H9 (cell line): ENCODE results near the gene GFRA1. TPM values are rescaled to one million over a fixed set of nuclear protein-coding genes. Genes with fewer than 3 reads are reported as not detected.

Experiments used
- DNase-seq: peaks from one replicate; pipeline ENCODE4 v3.0.0-alpha.2; 2017
- H2AFZ ChIP-seq: one replicate; pipeline ENCODE4 v1.6.1; 2013; ENCODE audit warnings: mild to moderate bottlenecking, low read length, control low read depth, moderate library complexity
- H2AK5ac ChIP-seq: 2 replicates; pipeline ENCODE4 v1.6.1; 2013; ENCODE audit warnings: low read length, control low read depth, mixed read lengths; ENCODE audit not compliant: insufficient read length
- H2BK120ac ChIP-seq: one replicate; pipeline ENCODE4 v1.6.1; 2013; ENCODE audit warnings: low read depth, mild to moderate bottlenecking, low read length, control low read depth, inconsistent platforms; ENCODE audit not compliant: poor library complexity, severe bottlenecking
- H2BK12ac ChIP-seq: 2 replicates; pipeline ENCODE4 v1.6.1; 2013; ENCODE audit warnings: low read length, control low read depth, mixed read lengths, low read depth; ENCODE audit not compliant: insufficient read length
- H2BK15ac ChIP-seq: 2 replicates; pipeline ENCODE4 v1.6.1; 2013; ENCODE audit warnings: low read depth, low read length, control low read depth
- H2BK20ac ChIP-seq: one replicate; pipeline ENCODE4 v1.6.1; 2013; ENCODE audit warnings: low read depth, mild to moderate bottlenecking, low read length, control low read depth, inconsistent platforms; ENCODE audit not compliant: poor library complexity, severe bottlenecking
- H2BK5ac ChIP-seq: 2 replicates; pipeline ENCODE4 v1.6.1; 2013; ENCODE audit warnings: low read length, control low read depth, mixed read lengths; ENCODE audit not compliant: insufficient read length
- H3K14ac ChIP-seq: 2 replicates; pipeline ENCODE4 v1.6.1; 2013; ENCODE audit warnings: low read length, control low read depth; ENCODE audit not compliant: insufficient read depth
- H3K18ac ChIP-seq: 2 replicates; pipeline ENCODE4 v1.6.1; 2013; ENCODE audit warnings: low read depth, mild to moderate bottlenecking, mixed read lengths, low read length, control low read depth; ENCODE audit not compliant: insufficient read length
- H3K23ac ChIP-seq: 2 replicates; pipeline ENCODE4 v1.6.1; 2013; ENCODE audit warnings: low read length, control low read depth, mixed read lengths, low read depth; ENCODE audit not compliant: insufficient read length
- H3K23me2 ChIP-seq: 2 replicates; pipeline ENCODE4 v1.6.1; 2013; ENCODE audit warnings: low read depth, mild to moderate bottlenecking, mixed read lengths, low read length, control low read depth; ENCODE audit not compliant: insufficient read length, poor library complexity, severe bottlenecking
- H3K27ac ChIP-seq: 2 replicates; pipeline ENCODE4 v1.5.1; 2013; ENCODE audit warnings: low read length, control low read depth, mixed read lengths, low read depth; ENCODE audit not compliant: insufficient read length
- H3K27me3 ChIP-seq: 2 replicates; pipeline ENCODE4 v1.6.1; 2013; ENCODE audit warnings: low read length, control low read depth, inconsistent platforms; ENCODE audit not compliant: insufficient read depth
- H3K4ac ChIP-seq: 2 replicates; pipeline ENCODE4 v1.6.1; 2013; ENCODE audit warnings: low read depth, mild to moderate bottlenecking, control low read depth, inconsistent platforms, low read length, moderate library complexity
- H3K4me1 ChIP-seq: 2 replicates; pipeline ENCODE4 v1.6.1; 2013; ENCODE audit warnings: low read length, control low read depth, inconsistent platforms; ENCODE audit not compliant: insufficient read depth
- H3K4me2 ChIP-seq: 2 replicates; pipeline ENCODE4 v1.6.1; 2013; ENCODE audit warnings: low read length, control low read depth, mixed read lengths; ENCODE audit not compliant: insufficient read length, insufficient read depth
- H3K56ac ChIP-seq: 2 replicates; pipeline ENCODE4 v1.6.1; 2013; ENCODE audit warnings: low read depth, mild to moderate bottlenecking, mixed read lengths, low read length, control low read depth; ENCODE audit not compliant: insufficient read length
- H3K79me1 ChIP-seq: 2 replicates; pipeline ENCODE4 v1.6.1; 2013; ENCODE audit warnings: low read depth, mild to moderate bottlenecking, moderate library complexity, low read length, control low read depth, inconsistent platforms; ENCODE audit not compliant: insufficient read depth, poor library complexity, severe bottlenecking
- H3K79me2 ChIP-seq: 2 replicates; pipeline ENCODE4 v1.6.1; 2013; ENCODE audit warnings: low read length, control low read depth, inconsistent platforms; ENCODE audit not compliant: insufficient read depth
- H3K9ac ChIP-seq: 2 replicates; pipeline ENCODE4 v1.6.1; 2013; ENCODE audit warnings: low read length, control low read depth, mixed read lengths; ENCODE audit not compliant: insufficient read length; ENCODE audit errors: extremely low read depth
- H3K9me3 ChIP-seq: one replicate; pipeline ENCODE4 v1.6.1; 2013; ENCODE audit warnings: low read depth, low read length, inconsistent platforms; ENCODE audit not compliant: control insufficient read depth
- H3T11ph ChIP-seq: one replicate; pipeline ENCODE4 v1.6.1; 2013; ENCODE audit warnings: mild to moderate bottlenecking, low read length, control low read depth, inconsistent platforms
- H4K20me1 ChIP-seq: one replicate; pipeline ENCODE4 v1.6.1; 2013; ENCODE audit not compliant: control insufficient read depth, insufficient read length, insufficient read depth
- H4K5ac ChIP-seq: 2 replicates; pipeline ENCODE4 v1.6.1; 2013; ENCODE audit warnings: low read depth, mild to moderate bottlenecking, mixed read lengths, low read length, control low read depth; ENCODE audit not compliant: insufficient read length
- H4K8ac ChIP-seq: replicated peaks from 2 replicates; pipeline ENCODE4 v1.6.1; 2013; ENCODE audit warnings: low read length, control low read depth, mixed read lengths, low read depth; ENCODE audit not compliant: insufficient read length
- H4K91ac ChIP-seq: 2 replicates; pipeline ENCODE4 v1.6.1; 2013; ENCODE audit warnings: low read depth, mild to moderate bottlenecking, moderate library complexity, mixed read lengths, low read length, control low read depth; ENCODE audit not compliant: insufficient read length
- H3K27ac Mint-ChIP-seq, 3 experiments: 2 replicates in 2 of 3; 3 replicates in 1 of 3; pipeline ENCODE4 v1.8.0; 2020 to 2021; ENCODE audit warnings: mixed read lengths in 3 of 3, mild to moderate bottlenecking in 1 of 3, moderate library complexity in 1 of 3
- H3K27me3 Mint-ChIP-seq: 2 replicates; pipeline ENCODE4 v1.8.0; 2021; ENCODE audit warnings: low read depth, mild to moderate bottlenecking, moderate library complexity, mixed read lengths
- H3K36me3 Mint-ChIP-seq, 3 experiments: 2 replicates in 2 of 3; 3 replicates in 1 of 3; pipeline ENCODE4 v1.8.0; 2020 to 2021; ENCODE audit warnings: low read depth in 3 of 3, mixed read lengths in 3 of 3; ENCODE audit not compliant: insufficient read depth in 1 of 3
- H3K4me1 Mint-ChIP-seq, 2 experiments: 2 replicates each; pipeline ENCODE4 v1.8.0; 2020; ENCODE audit warnings: mixed read lengths in 2 of 2
- H3K4me3 Mint-ChIP-seq, 2 experiments: 2 replicates in 1 of 2; 3 replicates in 1 of 2; pipeline ENCODE4 v1.8.0; 2020 to 2021; ENCODE audit warnings: mild to moderate bottlenecking in 2 of 2, mixed read lengths in 2 of 2, moderate library complexity in 1 of 2
- H3K9me3 Mint-ChIP-seq, 2 experiments: 2 replicates in 1 of 2; 3 replicates in 1 of 2; pipeline ENCODE4 v1.8.0; 2020; ENCODE audit warnings: mild to moderate bottlenecking in 2 of 2, mixed read lengths in 2 of 2, moderate library complexity in 1 of 2
- CTCF ChIP-seq: fragments of 200-600 bp; sonication (generic); conservative IDR thresholded peaks from 3 replicates; pipeline ENCODE4 v1.8.0; 2021; ENCODE audit warnings: antibody characterized with exemption, mild to moderate bottlenecking
- WGBS: extraction: QIAGEN DNeasy Blood & Tissue Kit; methylation state at CpG from one replicate; pipeline ENCODE4 v1.1.7; 2013; ENCODE audit warnings: missing lambda C conversion rate, low lambda C conversion rate, mixed read lengths; ENCODE audit not compliant: insufficient read length; ENCODE audit errors: extremely low coverage; 5-methylcytosine and 5-hydroxymethylcytosine counted together
- total RNA-seq: library from RNA; stranded (reverse); gene quantifications from 2 replicates; pipeline ENCODE4 v1.2.1, GENCODE V29; 2021

Gene GFRA1
- total RNA-seq, 1 experiment from 2014 or later: 0.24 TPM

- Histone ChIP-seq H3K56ac (no peak overlapping the region), H3K27me3 (no peaks in the 10 kb centered on the region), H3K14ac (no peak overlapping the region), H3K18ac (no peak overlapping the region), H2BK12ac (no peak overlapping the region), H4K20me1 (no peaks in the 10 kb centered on the region), H3T11ph (no peak overlapping the region), H3K4me1 (no peaks in the 10 kb centered on the region), H2AFZ (no peak overlapping the region), H3K79me1 (no peaks in the 10 kb centered on the region), H2AK5ac (no peak overlapping the region), H3K79me2 (no peaks in the 10 kb centered on the region), H2BK5ac (no peak overlapping the region), H4K8ac (no peak overlapping the region), H3K9me3 (no peaks in the 10 kb centered on the region), H3K23me2 (no peaks in the 10 kb centered on the region), H2BK15ac (no peak overlapping the region), H4K5ac (no peak overlapping the region), H3K4me2 (no peak overlapping the region), H3K23ac (no peak overlapping the region), H3K4ac (no peak overlapping the region), H2BK120ac (no peak overlapping the region), H4K91ac (no peak overlapping the region), H3K9ac (no peak overlapping the region), H3K27ac (no peak overlapping the region), H2BK20ac (no peak overlapping the region)
- peak overlapping the region in 2 of 3 experiments; percentile 7 to 26; a peak in 2 of 7 replicates for H3K27ac Mint-ChIP-seq
- H3K27me3 Mint-ChIP-seq: no peaks in the 10 kb centered on the region; the same call in none of the 2 replicates
- H3K4me3 Mint-ChIP-seq: no peak overlapping the region
- WGBS: no CpG with 5 or more reads among the region's 4 CpGs
- H3K4me1 Mint-ChIP-seq: peaks cover 7 to 13% of the 10 kb centered on the region in 2 experiments
- DNase-seq: peak; percentile 70
- H3K36me3 Mint-ChIP-seq: no peaks in the 10 kb centered on the region
- H3K9me3 Mint-ChIP-seq: no peaks in the 10 kb centered on the region
- no peak for TF ChIP-seq CTCF
Measured at GRCh38 chr10:116080553-116080952, 192.5 kb downstream of the GFRA1 start.
